ENCODE results near the gene PARP16. TPM values are rescaled to one million over a fixed set of nuclear protein-coding genes. Genes with fewer than 3 reads are reported as not detected.
A peak's percentile ranks its signal among the peaks of the same experiment; 100 is the strongest.

Gene PARP16, protein sequence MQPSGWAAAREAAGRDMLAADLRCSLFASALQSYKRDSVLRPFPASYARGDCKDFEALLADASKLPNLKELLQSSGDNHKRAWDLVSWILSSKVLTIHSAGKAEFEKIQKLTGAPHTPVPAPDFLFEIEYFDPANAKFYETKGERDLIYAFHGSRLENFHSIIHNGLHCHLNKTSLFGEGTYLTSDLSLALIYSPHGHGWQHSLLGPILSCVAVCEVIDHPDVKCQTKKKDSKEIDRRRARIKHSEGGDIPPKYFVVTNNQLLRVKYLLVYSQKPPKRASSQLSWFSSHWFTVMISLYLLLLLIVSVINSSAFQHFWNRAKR
- total RNA-seq, result 12.8 TPM

DNA sequence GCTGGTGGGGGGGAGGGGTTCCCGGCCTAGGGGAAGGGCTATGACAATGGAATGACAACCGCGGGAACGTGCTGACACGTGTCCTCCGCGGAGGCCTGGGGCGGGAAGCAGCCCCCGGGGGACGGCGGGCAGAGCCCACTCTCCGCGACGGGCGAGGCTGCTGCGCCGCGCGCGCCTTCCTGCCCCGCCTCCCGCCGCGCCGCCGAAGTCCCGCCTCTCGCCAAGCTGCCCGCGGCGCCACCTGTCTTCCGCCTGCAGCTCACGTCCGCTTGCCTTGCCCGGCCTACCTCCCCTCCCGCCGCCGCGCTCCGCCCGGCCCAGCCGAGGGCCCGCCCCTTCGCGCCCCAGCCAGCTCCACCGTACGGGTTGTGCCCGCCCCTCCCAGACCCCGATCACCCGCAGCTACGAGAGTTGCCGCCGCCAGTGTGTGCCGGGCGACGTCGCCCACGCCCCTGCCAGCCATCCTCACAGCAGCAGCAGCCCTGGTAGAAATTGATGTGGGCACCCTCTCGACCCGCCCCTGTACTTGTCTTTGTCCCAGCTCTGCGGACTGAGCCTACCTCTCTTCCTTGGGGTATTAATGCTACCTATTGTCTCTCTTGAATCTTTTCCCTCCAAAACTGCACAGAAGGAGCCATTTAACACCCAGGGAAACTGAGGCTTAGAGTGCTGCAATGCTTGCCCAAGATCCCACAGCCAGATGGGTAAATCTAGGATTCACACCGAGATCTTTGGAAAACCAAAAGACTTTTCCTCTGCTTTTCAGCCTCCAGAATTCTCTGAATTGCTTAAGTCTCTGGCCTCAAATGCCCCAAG, at the start of gene PARP16:
Gene PARP16 (minus strand): TSS at position 180 of the 816 bp plus-strand sequence. CDS start 457 bp downstream, outside the sequence.
- TF ChIP-seq POLR2A (IDR thresholded peaks at IDR 0.05) (peak in 1 of 2 donors; percentile 87), POLR2AphosphoS5 (IDR thresholded peaks at IDR 0.05; ENCODE audit: insufficient read depth in 1 of 2, low read depth in 1 of 2) (peak in 1 of 2 donors; percentile 76)
- TF ChIP-seq, protein P1, sequence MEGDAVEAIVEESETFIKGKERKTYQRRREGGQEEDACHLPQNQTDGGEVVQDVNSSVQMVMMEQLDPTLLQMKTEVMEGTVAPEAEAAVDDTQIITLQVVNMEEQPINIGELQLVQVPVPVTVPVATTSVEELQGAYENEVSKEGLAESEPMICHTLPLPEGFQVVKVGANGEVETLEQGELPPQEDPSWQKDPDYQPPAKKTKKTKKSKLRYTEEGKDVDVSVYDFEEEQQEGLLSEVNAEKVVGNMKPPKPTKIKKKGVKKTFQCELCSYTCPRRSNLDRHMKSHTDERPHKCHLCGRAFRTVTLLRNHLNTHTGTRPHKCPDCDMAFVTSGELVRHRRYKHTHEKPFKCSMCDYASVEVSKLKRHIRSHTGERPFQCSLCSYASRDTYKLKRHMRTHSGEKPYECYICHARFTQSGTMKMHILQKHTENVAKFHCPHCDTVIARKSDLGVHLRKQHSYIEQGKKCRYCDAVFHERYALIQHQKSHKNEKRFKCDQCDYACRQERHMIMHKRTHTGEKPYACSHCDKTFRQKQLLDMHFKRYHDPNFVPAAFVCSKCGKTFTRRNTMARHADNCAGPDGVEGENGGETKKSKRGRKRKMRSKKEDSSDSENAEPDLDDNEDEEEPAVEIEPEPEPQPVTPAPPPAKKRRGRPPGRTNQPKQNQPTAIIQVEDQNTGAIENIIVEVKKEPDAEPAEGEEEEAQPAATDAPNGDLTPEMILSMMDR (IDR thresholded peaks at IDR 0.05), result peak in 2 of 3 experiments; percentile 28 to 63
- Histone ChIP-seq H3K27ac (peak within 1 kb of the TSS; percentile 88), H3K27me3 (no peaks in the 10 kb centered on the region), H3K36me3 (no peaks in the 10 kb centered on the region), H3K9me3 (no peaks in the 10 kb centered on the region), H3K4me3 (peak within 1 kb of the TSS; percentile 71 to 78), H3K4me1 (peaks cover 27% of the 10 kb centered on the region)
- intact Hi-C loops (cut with DNase I), result no loop called here
- DNase-seq (ENCODE audit: extremely low spot score in 2 of 2), result peak in 1 of 2 donors; percentile 91

DNA sequence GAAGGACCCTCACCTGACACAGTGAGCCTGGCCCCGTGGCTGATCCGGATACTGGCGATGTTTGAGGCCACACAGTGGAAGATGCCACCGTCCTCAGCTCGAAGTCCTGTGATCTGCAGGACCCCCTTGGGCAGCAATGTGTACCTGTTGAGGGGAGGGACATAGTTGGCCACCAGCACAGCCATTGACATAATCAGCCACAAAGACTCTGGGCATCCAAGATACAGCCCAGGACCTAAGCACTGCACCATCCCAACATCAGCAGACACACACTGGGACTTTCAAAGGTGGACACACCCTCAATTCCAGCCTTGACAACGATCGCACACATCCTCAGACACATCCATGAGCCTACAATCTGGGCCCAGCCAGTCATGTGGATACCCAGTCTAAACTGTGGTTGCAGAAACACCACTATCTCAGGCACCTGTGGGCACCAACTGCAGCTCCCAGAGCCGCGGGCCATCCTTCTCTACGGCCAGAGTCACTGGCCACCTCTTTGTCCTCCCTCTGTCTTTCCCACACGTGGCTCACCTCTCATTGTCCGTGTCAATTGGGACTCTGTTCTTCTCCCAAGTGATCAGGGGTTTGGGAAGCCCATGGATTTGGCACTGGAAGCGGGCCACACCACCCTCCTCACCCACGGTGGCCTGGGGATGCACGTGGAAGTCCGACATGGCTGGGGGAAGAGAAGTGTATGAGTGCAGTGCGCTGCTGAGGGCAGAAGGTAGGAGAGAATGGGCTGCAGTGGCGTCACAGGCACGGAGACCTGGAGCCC, 48.8 kb upstream of the PARP16 start:
- Histone ChIP-seq H3K4me3 (no peak overlapping the region), H3K9me3 (no peaks in the 10 kb centered on the region), H3K4me1 (no peaks in the 10 kb centered on the region), H3K27me3 (no peaks in the 10 kb centered on the region), H3K27ac (no peak overlapping the region), H3K36me3 (no peaks in the 10 kb centered on the region)
- intact Hi-C loops (cut with DNase I), result no loop called here
- TF ChIP-seq POLR2AphosphoS5 (IDR thresholded peaks at IDR 0.05; ENCODE audit: insufficient read depth in 1 of 2, low read depth in 1 of 2) (no peak), POLR2A (IDR thresholded peaks at IDR 0.05) (no peak)
- TF ChIP-seq, protein P1 (IDR thresholded peaks at IDR 0.05), result no peak
- no peak for DNase-seq (ENCODE audit: extremely low spot score in 2 of 2)

DNA sequence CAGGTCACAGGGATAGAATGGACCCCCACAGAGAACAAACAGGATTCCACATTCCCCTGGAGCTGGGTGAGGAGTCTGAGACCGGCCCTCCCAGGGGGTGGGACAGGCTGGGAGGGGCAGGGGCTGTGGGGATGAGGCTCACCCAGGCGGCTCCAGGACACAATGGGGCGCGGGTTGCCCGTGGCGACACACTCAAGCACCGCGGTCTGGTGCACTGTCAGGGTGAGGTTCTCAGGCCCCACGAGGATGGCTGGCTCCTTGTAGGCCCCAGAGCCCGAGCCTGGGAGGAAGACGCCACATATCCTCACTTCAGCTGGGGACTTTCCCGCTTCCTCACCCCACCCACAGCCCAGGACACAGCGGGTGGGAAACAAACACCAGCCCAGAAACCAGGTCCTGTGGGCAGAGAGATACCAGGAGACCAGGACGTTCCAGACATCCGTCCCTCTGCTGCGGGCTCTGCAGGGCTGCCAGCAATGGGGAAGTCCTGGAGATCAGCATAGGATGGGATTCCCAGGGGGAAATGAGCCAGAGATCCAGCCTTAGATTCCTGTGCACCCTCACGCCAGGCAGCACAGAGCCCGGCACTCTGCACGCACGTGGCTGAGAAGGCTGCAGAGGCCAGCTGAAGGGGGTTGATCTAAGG, 48.0 kb upstream of the PARP16 start:
- Histone ChIP-seq H3K36me3 (no peaks in the 10 kb centered on the region), H3K27ac (no peak overlapping the region), H3K27me3 (no peaks in the 10 kb centered on the region), H3K9me3 (no peaks in the 10 kb centered on the region), H3K4me3 (no peak overlapping the region), H3K4me1 (no peaks in the 10 kb centered on the region)
- intact Hi-C loops (cut with DNase I), result no loop called here
- DNase-seq (ENCODE audit: extremely low spot score in 2 of 2), result no peak
- TF ChIP-seq, protein P1 (IDR thresholded peaks at IDR 0.05), result no peak
- TF ChIP-seq POLR2AphosphoS5 (IDR thresholded peaks at IDR 0.05; ENCODE audit: insufficient read depth in 1 of 2, low read depth in 1 of 2), result no peak
- TF ChIP-seq POLR2A (IDR thresholded peaks at IDR 0.05), result no peak

DNA sequence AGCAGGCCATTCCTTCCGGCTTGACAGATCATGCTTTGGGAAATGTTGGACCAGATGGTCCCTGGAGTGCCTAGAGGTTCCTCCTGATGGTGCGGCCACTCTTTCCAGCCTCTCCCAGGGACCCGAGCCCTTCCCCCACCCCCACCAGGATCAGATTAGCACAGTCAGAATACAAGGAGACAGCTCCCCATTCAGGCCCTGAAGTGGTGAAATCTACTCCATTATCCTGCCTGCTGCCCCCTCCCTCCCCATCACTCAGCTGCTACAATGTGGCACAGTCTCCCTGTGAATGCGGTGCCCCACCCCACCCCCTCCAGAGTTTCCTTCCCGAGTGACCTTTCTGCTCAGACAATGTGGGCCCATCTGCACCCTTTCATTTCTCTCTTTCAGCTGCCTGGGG, 47.2 kb upstream of the PARP16 start:
- no peak overlapping the region for H3K4me3 ChIP-seq
- intact Hi-C loops (cut with DNase I), result no loop called here
- H3K9me3 ChIP-seq, result no peaks in the 10 kb centered on the region
- DNase-seq (ENCODE audit: extremely low spot score in 2 of 2), result no peak
- TF ChIP-seq POLR2A (IDR thresholded peaks at IDR 0.05) (no peak), POLR2AphosphoS5 (IDR thresholded peaks at IDR 0.05; ENCODE audit: insufficient read depth in 1 of 2, low read depth in 1 of 2) (no peak)
- TF ChIP-seq, protein P1 (IDR thresholded peaks at IDR 0.05), result no peak
- H3K27ac ChIP-seq, result no peak overlapping the region
- no peaks in the 10 kb centered on the region for H3K27me3 ChIP-seq
- H3K36me3 ChIP-seq, result no peaks in the 10 kb centered on the region
- H3K4me1 ChIP-seq, result no peaks in the 10 kb centered on the region

Measured in vagina (tissue), 2 donors.